K562 (cell line): ENCODE results near the gene CST3. TPM values are rescaled to one million over a fixed set of nuclear protein-coding genes. Genes with fewer than 3 reads are reported as not detected.
A peak's percentile ranks its signal among the peaks of the same experiment; 100 is the strongest.

Experiments
- ATAC-seq: fragments of 200-7000 bp; cut with Tn5 transposase; 3 replicates; pipeline ENCODE4 v1.9.1; 2020; ENCODE audit warnings: moderate library complexity
- BruUV-seq: library from RNA; stranded (reverse); fragments of 400-500 nt; replicated peaks from 2 replicates; lab custom pipeline; 2021; lab: Mats Ljungman, UMichigan
- CTCF ChIA-PET: fragments of 300-600 bp; formaldehyde crosslinking; extraction: SDS; loops from one replicate; lab custom pipeline; 2021; ENCODE audit warnings: low intra/inter-chr PET ratio; lab: Yijun Ruan, JAX
- POLR2A ChIA-PET: fragments of 300-600, 350-650 bp; sonication (Branson Sonifier 250); formaldehyde crosslinking; extraction: SDS; loops from one replicate; lab custom pipeline; 2021; ENCODE audit warnings: antibody characterized with exemption, inconsistent platforms; lab: Yijun Ruan, JAX
- DNase-seq, 4 experiments: peaks; one replicate each; pipeline versions ENCODE4 v3.0.0 to v3.0.0-alpha.2; 2011 to 2018; ENCODE audit warnings: low spot score in 3 of 4, mixed read lengths in 3 of 4; ENCODE audit errors: extremely low read depth in 1 of 4
- FAIRE-seq: peaks from 2 replicates; lab custom pipeline; 2011; peaks lifted over from hg19 to GRCh38; lab: Jason Lieb, UNC
- H2AFZ ChIP-seq: 2 replicates; pipeline ENCODE4 v1.6.0; 2011; ENCODE audit warnings: low read depth, low read length, control low read depth, inconsistent platforms
- H3K27ac ChIP-seq: fragments of 200-600 bp; 3 replicates; pipeline ENCODE4 v1.8.0; 2011; ENCODE audit warnings: low read depth, mild to moderate bottlenecking, control low read depth, inconsistent platforms, low read length, moderate library complexity, mixed read lengths; ENCODE audit errors: extremely low read depth
- H3K27me3 ChIP-seq, 2 experiments: fragments of 300-600 bp in 1 of 2; 2 replicates in 1 of 2; 3 replicates in 1 of 2; pipeline versions ENCODE4 v1.6.0 to v1.8.0; 2011; ENCODE audit warnings: inconsistent platforms in 2 of 2, low read length in 2 of 2, mild to moderate bottlenecking in 1 of 2, mixed read lengths in 1 of 2, moderate library complexity in 1 of 2; ENCODE audit not compliant: control insufficient read depth in 2 of 2, insufficient read depth in 2 of 2
- H3K36me3 ChIP-seq: fragments of 300-600 bp; 3 replicates; pipeline ENCODE4 v1.8.0; 2011; ENCODE audit warnings: mild to moderate bottlenecking, low read length, inconsistent platforms; ENCODE audit not compliant: control insufficient read depth, insufficient read depth
- H3K4me1 ChIP-seq, 2 experiments: fragments of 200-600 bp in 1 of 2; replicated peaks in 1 of 2; 2 replicates in 1 of 2; 3 replicates in 1 of 2; pipeline versions ENCODE4 v1.5.1 to v1.8.0; 2011; ENCODE audit warnings: inconsistent platforms in 2 of 2, low read length in 2 of 2, mild to moderate bottlenecking in 1 of 2, mixed read lengths in 1 of 2, moderate library complexity in 1 of 2; ENCODE audit not compliant: control insufficient read depth in 2 of 2, insufficient read depth in 2 of 2
- H3K4me2 ChIP-seq: 2 replicates; pipeline ENCODE4 v1.6.1; 2011; ENCODE audit warnings: low read length, control low read depth, inconsistent platforms, mixed read lengths; ENCODE audit not compliant: insufficient read depth
- H3K4me3 ChIP-seq: fragments of 200-600 bp; sonication (generic), shearing (Covaris generic); 2 replicates; pipeline ENCODE4 v1.5.1; 2016; ENCODE audit warnings: control low read depth, inconsistent platforms
- H3K79me2 ChIP-seq: fragments of 200-600 bp; 3 replicates; pipeline ENCODE4 v1.8.0; 2011; ENCODE audit warnings: low read length, inconsistent platforms; ENCODE audit not compliant: control insufficient read depth, insufficient read depth
- H3K9ac ChIP-seq, 2 experiments: 2 replicates each; pipeline versions ENCODE4 v1.6.0 to v1.6.1; 2011; ENCODE audit warnings: low read depth in 2 of 2, low read length in 2 of 2, control low read depth in 1 of 2, inconsistent platforms in 1 of 2, mild to moderate bottlenecking in 1 of 2, mixed read lengths in 1 of 2; ENCODE audit not compliant: insufficient read depth in 1 of 2
- H3K9me1 ChIP-seq: one replicate; pipeline ENCODE4 v1.6.0; 2011; ENCODE audit warnings: inconsistent platforms, mild to moderate bottlenecking, low read length, moderate library complexity; ENCODE audit not compliant: control insufficient read depth, insufficient read depth
- H3K9me3 ChIP-seq: replicated peaks from 2 replicates; pipeline ENCODE4 v1.5.1; 2011; ENCODE audit warnings: low read depth, low read length, inconsistent platforms; ENCODE audit not compliant: control insufficient read depth, insufficient read depth
- H4K20me1 ChIP-seq: replicated peaks from 2 replicates; pipeline ENCODE4 v1.6.1; 2011; ENCODE audit warnings: low read length, inconsistent platforms, mixed read lengths; ENCODE audit not compliant: control insufficient read depth, insufficient read depth
- HMG20B ChIP-seq: fragments of 250-450 bp; sonication (Bioruptor Pico); IDR thresholded peaks from 2 replicates; pipeline ENCODE4 v1.5.0; 2021; ENCODE audit warnings: mild to moderate bottlenecking
- POLR2G ChIP-seq: fragments of 200-400 bp; formaldehyde crosslinking; IDR thresholded peaks from 2 replicates; pipeline ENCODE4 v1.6.1; 2017; ENCODE audit warnings: low read depth, mild to moderate bottlenecking, antibody characterized with exemption, low read length, moderate library complexity
- RBFOX2 ChIP-seq: fragments of 200-400 bp; formaldehyde crosslinking; IDR thresholded peaks from 2 replicates; pipeline ENCODE4 v1.6.1; 2017; ENCODE audit warnings: low read depth, mild to moderate bottlenecking, low read length, moderate library complexity
- XRCC3 ChIP-seq: fragments of 450-650 bp; IDR thresholded peaks from 2 replicates; pipeline ENCODE4 v1.6.1; 2017; ENCODE audit warnings: mild to moderate bottlenecking, moderate library complexity
- WGBS: fragments of 100-300 bp; shearing (Covaris generic); methylation state at CpG from one replicate; pipeline ENCODE4 v1.1.6; 2016; ENCODE audit warnings: low coverage, mixed read lengths; ENCODE audit not compliant: insufficient coverage; ENCODE audit errors: missing lambda C conversion rate; 5-methylcytosine and 5-hydroxymethylcytosine counted together
- in situ Hi-C: fragments of 300-500 bp; cut with MboI; formaldehyde crosslinking; loops from 4 replicates; pipeline ENCODE4 v1.15.0; 2018; ENCODE audit warnings: inconsistent platforms, mixed read lengths
- intact Hi-C: fragments of 100-400 bp; cut with micrococcal nuclease; formaldehyde crosslinking; loops from 2 replicates; pipeline ENCODE4 v1.14.2; 2022
- polyA plus RNA-seq, 8 experiments: library from polyadenylated mRNA; depleted of rRNA in 4 of 8; stranded (reverse) in 5 of 8; unstranded in 3 of 8; fragments of >200 nt; fragmentation: Nextera tagmentation in 2 of 8; fragmentation: Illumina TruSeq in 1 of 8; extraction: Ambion mirVana in 2 of 8; extraction: Trizol in 1 of 8; gene quantifications; 2 replicates each; pipeline versions ENCODE4 v1.2.1 to v1.2.3, GENCODE V29; 2011 to 2014; ENCODE audit warnings: inconsistent platforms in 1 of 8, missing spikeins in 1 of 8
- total RNA-seq, 7 experiments: library from RNA; depleted of rRNA in 6 of 7; stranded (reverse); fragments of >200 nt in 6 of 7; fragmentation: Illumina TruSeq in 2 of 7; extraction: Trizol in 2 of 7; gene quantifications; 2 replicates each; pipeline versions ENCODE4 v1.2.1 to v1.2.3, GENCODE V29; 2011 to 2021; ENCODE audit warnings: low replicate concordance in 1 of 7
- TF ChIP-seq, protein P1 (sequence below): fragments of 250-450 bp; sonication (Bioruptor Pico); IDR thresholded peaks from 2 replicates; pipeline ENCODE4 v1.4.0; 2020; ENCODE audit warnings: mild to moderate bottlenecking, moderate library complexity

CST3 gene
- total and polyA plus RNA-seq, 9 of the 15 experiments (the other 6 are each of a cell fraction or from before 2014, with no cell fraction given) = 8.7 to 113 (median 48.5) TPM

DNA sequence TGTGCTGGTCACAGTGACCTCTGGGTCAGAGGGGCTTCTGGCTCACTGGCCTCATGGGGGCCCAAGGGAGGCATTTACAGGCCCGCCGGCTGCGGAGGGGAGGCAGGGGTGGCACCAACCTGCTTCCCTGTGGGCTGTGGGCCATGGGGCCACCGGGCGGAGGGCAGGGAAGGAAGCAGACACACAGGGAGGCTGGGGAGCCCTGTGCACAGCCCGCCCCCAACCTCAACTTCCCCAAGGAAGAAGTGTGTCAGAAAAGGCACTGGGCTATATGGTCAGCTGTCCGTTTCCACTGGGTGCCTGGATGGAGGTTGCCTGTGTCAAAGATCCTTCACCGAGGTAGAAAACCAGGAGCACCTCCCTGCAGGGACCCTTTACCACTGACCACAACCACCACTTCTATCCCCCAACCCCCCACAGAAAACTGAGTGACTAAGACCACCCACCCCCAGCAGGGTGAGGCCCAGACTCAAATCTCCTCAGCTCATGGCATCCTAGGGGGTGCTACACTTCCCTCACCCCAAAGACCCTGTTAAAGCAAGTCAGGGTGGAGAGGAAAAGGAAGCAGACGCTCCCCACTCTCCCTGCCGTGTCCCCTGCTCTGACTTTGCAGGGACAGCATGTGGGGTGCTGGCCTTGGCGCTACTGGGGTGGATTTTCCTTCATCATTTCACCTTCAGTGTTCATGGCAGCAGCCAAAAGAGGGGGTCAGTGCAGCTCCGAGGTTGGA lies 5.6 kb downstream of the CST3 start:
- TF ChIP-seq RBFOX2 = 0 out of 2 replicates have a peak, but pooled peaks have one; percentile 14
- no peak for TF ChIP-seq HMG20B
- TF ChIP-seq POLR2G = peak; percentile 45; the same call in 1 of the 2 replicates
- TF ChIP-seq, all 486 proteins: peak for 2
- intact Hi-C loops = no loop called here

DNA sequence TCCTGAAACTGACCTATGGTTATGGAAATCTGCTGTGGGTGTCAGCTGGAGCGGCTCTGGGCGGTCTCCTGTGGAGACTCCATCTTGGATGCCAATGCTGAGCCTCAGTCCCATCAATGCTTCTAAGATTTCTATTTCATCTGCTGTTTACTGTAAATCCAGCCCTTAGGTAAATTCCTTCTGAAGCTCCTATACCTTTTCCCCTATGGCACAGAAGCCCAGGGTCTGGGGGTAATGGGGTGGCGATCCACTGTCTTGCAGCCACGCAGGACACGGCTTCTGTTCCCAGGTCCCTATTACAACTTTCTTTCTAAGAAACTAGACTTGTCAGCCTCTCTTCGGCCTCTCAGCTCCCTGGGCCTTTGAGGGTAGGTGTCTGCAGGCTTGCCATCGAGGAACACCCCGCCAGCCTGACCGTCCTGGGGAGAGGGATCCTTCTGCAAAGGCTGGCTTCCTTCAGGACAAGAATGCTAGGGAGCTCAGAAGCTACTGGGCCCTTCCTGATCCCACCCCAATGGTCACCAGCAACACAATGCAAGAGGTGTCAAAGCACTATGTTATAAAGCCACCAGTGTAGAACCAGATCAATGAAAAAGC lies 6.4 kb downstream of the CST3 start:
- no TSS peak for BruUV-seq
- no peaks in the 10 kb centered on the region for H4K20me1 ChIP-seq
- H3K9me1 ChIP-seq = no peaks in the 10 kb centered on the region
- TF ChIP-seq, protein P1, sequence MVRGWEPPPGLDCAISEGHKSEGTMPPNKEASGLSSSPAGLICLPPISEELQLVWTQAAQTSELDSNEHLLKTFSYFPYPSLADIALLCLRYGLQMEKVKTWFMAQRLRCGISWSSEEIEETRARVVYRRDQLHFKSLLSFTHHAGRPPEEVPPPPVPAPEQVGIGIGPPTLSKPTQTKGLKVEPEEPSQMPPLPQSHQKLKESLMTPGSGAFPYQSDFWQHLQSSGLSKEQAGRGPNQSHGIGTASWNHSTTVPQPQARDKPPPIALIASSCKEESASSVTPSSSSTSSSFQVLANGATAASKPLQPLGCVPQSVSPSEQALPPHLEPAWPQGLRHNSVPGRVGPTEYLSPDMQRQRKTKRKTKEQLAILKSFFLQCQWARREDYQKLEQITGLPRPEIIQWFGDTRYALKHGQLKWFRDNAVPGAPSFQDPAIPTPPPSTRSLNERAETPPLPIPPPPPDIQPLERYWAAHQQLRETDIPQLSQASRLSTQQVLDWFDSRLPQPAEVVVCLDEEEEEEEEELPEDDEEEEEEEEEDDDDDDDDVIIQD (CRISPR knock-in tag) = no peak
- no peak for TF ChIP-seq XRCC3
- TF ChIP-seq RBFOX2 = no peak
- TF ChIP-seq, all 486 proteins: peak for 0
- no peaks in the 10 kb centered on the region for H3K9me3 ChIP-seq
- H3K27ac ChIP-seq = no peak overlapping the region
- ChIA-PET CTCF (no interaction called here), POLR2A (no interaction called here)
- no peak overlapping the region for H3K4me2 ChIP-seq
- ATAC-seq (no peak), DNase-seq (no peak), FAIRE-seq (no peak)
- H3K27me3 ChIP-seq = no peaks in the 10 kb centered on the region
- H2AFZ ChIP-seq = no peak overlapping the region
- WGBS = 82% methylated on average over 7 of the region's 9 CpGs
- in situ Hi-C loops (no loop called here), intact Hi-C loops (no loop called here)
- peaks cover 18% of the 10 kb centered on the region; the same call in 1 of the 3 replicates for H3K36me3 ChIP-seq
- 0 out of 3 replicates have a peak, but pooled peaks cover 3% of the 10 kb centered on the region for H3K79me2 ChIP-seq
- no peak overlapping the region for H3K4me3 ChIP-seq
- H3K9ac ChIP-seq = no peak overlapping the region
- peaks cover 7 to 14% of the 10 kb centered on the region in 2 experiments; a peak in 4 of 5 replicates for H3K4me1 ChIP-seq

More for the DNA sequence above, 5.6 kb downstream of the CST3 start:
- Histone ChIP-seq H3K9me3 (no peaks in the 10 kb centered on the region), H3K4me3 (no peak overlapping the region), H3K9ac (no peak overlapping the region), H4K20me1 (no peaks in the 10 kb centered on the region), H3K27me3 (no peaks in the 10 kb centered on the region), H3K4me2 (no peak overlapping the region), H3K79me2 (peaks cover 11% of the 10 kb centered on the region), H3K27ac (no peak overlapping the region), H3K9me1 (no peaks in the 10 kb centered on the region), H3K4me1 (peaks cover 13% of the 10 kb centered on the region in 2 experiments; a peak in 4 of 5 replicates), H2AFZ (no peak overlapping the region), H3K36me3 (peaks cover 18% of the 10 kb centered on the region; the same call in 1 of the 3 replicates)
- ChIA-PET POLR2A (no interaction called here), CTCF (no interaction called here)
- FAIRE-seq (no peak), ATAC-seq (no peak), DNase-seq (no peak)
- no TSS peak for BruUV-seq
- in situ Hi-C loops = no loop called here
- 76% methylated on average over 8 of the region's 12 CpGs for WGBS
